Activated T-cell treated with anti-CD3 and anti-CD28 coated beads for 24 hours (primary cell): ENCODE data around the gene NXN.
"Not testable (repeated sequence)": the region's sequence is repeated elsewhere in the genome, so short reads cannot be mapped to it uniquely, and the experiment has no call there.

Experiments
- DNase-seq: peaks from one replicate; pipeline ENCODE4 v3.0.0-alpha.2; 2020; ENCODE audit warnings: low read depth

Gene NXN

GRCh38 chr17:917941-918740 is 61.4 kb downstream of the NXN start:
- DNase-seq: no peak

GRCh38 chr17:917391-917811 is 62.2 kb downstream of the NXN start:
- DNase-seq: no peak

GRCh38 chr17:916315-916714 is 63.3 kb downstream of the NXN start:
- no peak for DNase-seq

GRCh38 chr17:915538-916201 is 63.9 kb downstream of the NXN start:
- no peak for DNase-seq

GRCh38 chr17:914561-914960 is 65.0 kb downstream of the NXN start:
- no peak for DNase-seq

- no peak for DNase-seq
Measured at GRCh38 chr17:913207-913606, 66.4 kb downstream of the NXN start.

- no peak for DNase-seq
Measured at GRCh38 chr17:909642-910323, 69.8 kb downstream of the NXN start.

GRCh38 chr17:907725-908124 is 71.9 kb downstream of the NXN start:
- no peak for DNase-seq

GRCh38 chr17:905708-906107 is 73.9 kb downstream of the NXN start:
- DNase-seq: not testable (repeated sequence)

- DNase-seq: no peak
Measured at GRCh38 chr17:903691-904481, 75.7 kb downstream of the NXN start.

GRCh38 chr17:902463-902862 is 77.1 kb downstream of the NXN start:
- DNase-seq: no peak

- DNase-seq: no peak
Measured at GRCh38 chr17:901964-902363, 77.6 kb downstream of the NXN start.

- no peak for DNase-seq
Measured at GRCh38 chr17:901191-901950, 78.2 kb downstream of the NXN start.

- DNase-seq: no peak
Measured at GRCh38 chr17:900336-900934, 79.1 kb downstream of the NXN start.

GRCh38 chr17:897970-898619 is 81.5 kb downstream of the NXN start:
- DNase-seq: no peak

- no peak for DNase-seq
Measured at GRCh38 chr17:896953-897661, 82.5 kb downstream of the NXN start.

- no peak for DNase-seq
Measured at GRCh38 chr17:896454-896853, 83.1 kb downstream of the NXN start.

GRCh38 chr17:892958-893357 is 86.6 kb downstream of the NXN start:
- no peak for DNase-seq

GRCh38 chr17:888998-889441 is 90.6 kb downstream of the NXN start:
- DNase-seq: no peak
